ENCODE data around the gene SPI1. TPM values are rescaled to one million over a fixed set of nuclear protein-coding genes. Genes with fewer than 3 reads are reported as not detected.
A peak's percentile ranks its signal among the peaks of the same experiment; 100 is the strongest.

Gene SPI1
- total and polyA plus RNA-seq, 2 experiments from 2014 or later, result 0.13 to 2.0 TPM

DNA sequence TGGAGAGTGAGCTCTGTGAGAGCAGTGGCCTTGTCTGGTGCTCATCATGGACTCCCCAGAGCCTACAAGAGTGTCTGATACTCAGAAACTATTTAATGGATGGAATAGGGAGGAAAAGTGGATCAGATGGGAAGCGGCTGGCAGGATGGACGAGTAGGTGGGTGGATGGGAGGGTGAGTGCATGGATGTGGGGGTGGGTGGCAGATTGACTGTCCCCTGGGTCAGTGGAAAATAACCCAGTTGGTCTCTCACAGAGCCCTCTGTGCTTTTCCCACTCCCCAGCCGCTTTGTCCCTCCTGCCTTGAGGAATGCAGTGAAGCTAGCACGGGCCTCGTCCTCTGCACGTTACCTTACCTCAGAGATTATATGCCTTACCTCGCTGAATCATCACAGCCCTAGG lies 5.9 kb downstream of the SPI1 start:
- WGBS (ENCODE audit: low lambda C conversion rate, missing lambda C conversion rate), result 76% methylated on average over 7 of the region's 7 CpGs
- Histone ChIP-seq H3K4me1 (ENCODE audit: insufficient read depth) (no peaks in the 10 kb centered on the region), H2AFZ (no peak overlapping the region), H3K4me2 (no peak overlapping the region), H4K20me1 (ENCODE audit: insufficient read depth, poor library complexity, severe bottlenecking) (no peaks in the 10 kb centered on the region), H3K4me3 (no peak overlapping the region), H3K9me2 (replicated peaks; ENCODE audit: insufficient read depth) (no peaks in the 10 kb centered on the region), H3K9me3 (ENCODE audit: low read depth) (no peaks in the 10 kb centered on the region), H3K27me3 (no peaks in the 10 kb centered on the region), H3K79me2 (no peaks in the 10 kb centered on the region), H3K36me3 (replicated peaks; ENCODE audit: insufficient read depth, low read depth) (no peaks in the 10 kb centered on the region), H3K27ac (no peak overlapping the region)
- DNase-seq (ENCODE audit: low spot score), result peak; percentile 7
- TF ChIP-seq EZH2 (IDR thresholded peaks at IDR 0.05; ENCODE audit: borderline replicate concordance) (no peak), EZH2phosphoT487 (IDR thresholded peaks at IDR 0.05; ENCODE audit: low read depth, severe bottlenecking, unreplicated experiment) (no peak), CTCF (IDR thresholded peaks at IDR 0.05; ENCODE audit: poor library complexity) (no peak)

- H3K36me3 ChIP-seq (replicated peaks; ENCODE audit: insufficient read depth, low read depth), result no peaks in the 10 kb centered on the region
- no peak for DNase-seq (ENCODE audit: low spot score)
- H3K4me3 ChIP-seq, result no peak overlapping the region
- no peaks in the 10 kb centered on the region for H3K9me2 ChIP-seq (replicated peaks; ENCODE audit: insufficient read depth)
- H3K79me2 ChIP-seq, result no peaks in the 10 kb centered on the region
- no peak overlapping the region for H3K27ac ChIP-seq
- no peak overlapping the region for H3K4me2 ChIP-seq
- no peaks in the 10 kb centered on the region for H3K27me3 ChIP-seq
- H4K20me1 ChIP-seq (ENCODE audit: insufficient read depth, poor library complexity, severe bottlenecking), result no peaks in the 10 kb centered on the region
- 75% methylated on average over 3 of the region's 3 CpGs for WGBS (ENCODE audit: low lambda C conversion rate, missing lambda C conversion rate)
- H2AFZ ChIP-seq, result no peak overlapping the region
- TF ChIP-seq CTCF (IDR thresholded peaks at IDR 0.05; ENCODE audit: poor library complexity), result no peak
- no peak for TF ChIP-seq EZH2 (IDR thresholded peaks at IDR 0.05; ENCODE audit: borderline replicate concordance)
- TF ChIP-seq EZH2phosphoT487 (IDR thresholded peaks at IDR 0.05; ENCODE audit: low read depth, severe bottlenecking, unreplicated experiment), result no peak
- H3K4me1 ChIP-seq (ENCODE audit: insufficient read depth), result no peaks in the 10 kb centered on the region
- H3K9me3 ChIP-seq (ENCODE audit: low read depth), result no peaks in the 10 kb centered on the region
These were observed 8.7 kb downstream of the SPI1 start for GRCh38 chr11:47369676-47370075.

- Histone ChIP-seq H3K9me2 (replicated peaks; ENCODE audit: insufficient read depth) (no peaks in the 10 kb centered on the region), H4K20me1 (ENCODE audit: insufficient read depth, poor library complexity, severe bottlenecking) (no peaks in the 10 kb centered on the region), H3K4me1 (ENCODE audit: insufficient read depth) (no peaks in the 10 kb centered on the region), H3K4me2 (no peak overlapping the region), H3K27me3 (no peaks in the 10 kb centered on the region), H2AFZ (no peak overlapping the region), H3K4me3 (no peak overlapping the region), H3K9me3 (ENCODE audit: low read depth) (no peaks in the 10 kb centered on the region), H3K79me2 (no peaks in the 10 kb centered on the region), H3K27ac (no peak overlapping the region), H3K36me3 (replicated peaks; ENCODE audit: insufficient read depth, low read depth) (no peaks in the 10 kb centered on the region)
- TF ChIP-seq CTCF (IDR thresholded peaks at IDR 0.05; ENCODE audit: poor library complexity), result no peak
- TF ChIP-seq EZH2phosphoT487 (IDR thresholded peaks at IDR 0.05; ENCODE audit: low read depth, severe bottlenecking, unreplicated experiment), result no peak
- no peak for TF ChIP-seq EZH2 (IDR thresholded peaks at IDR 0.05; ENCODE audit: borderline replicate concordance)
- WGBS (ENCODE audit: low lambda C conversion rate, missing lambda C conversion rate), result 90% methylated on average over 1 of the region's 1 CpG
- DNase-seq (ENCODE audit: low spot score), result no peak
These were observed 12.3 kb downstream of the SPI1 start for GRCh38 chr11:47366020-47366490.

DNA sequence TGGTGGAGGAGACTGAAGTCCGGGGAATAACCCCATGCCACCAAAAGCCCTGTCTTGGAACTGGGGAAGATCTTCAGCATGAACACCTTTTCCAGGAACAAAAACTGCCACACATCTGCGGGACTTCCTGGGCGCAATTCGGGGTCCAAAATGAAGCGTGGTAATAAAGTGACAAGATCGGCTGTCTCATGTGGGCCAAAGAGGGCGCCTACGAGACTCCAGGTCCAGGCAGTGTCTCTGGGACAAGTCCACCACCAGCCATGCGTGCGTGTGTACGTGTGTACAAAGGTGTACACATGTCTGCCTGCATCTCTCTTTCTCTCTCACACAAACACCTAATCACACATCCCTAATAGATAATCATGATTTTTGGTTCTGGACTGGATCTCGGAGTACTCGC lies 16.9 kb downstream of the SPI1 start:
- Histone ChIP-seq H4K20me1 (ENCODE audit: insufficient read depth, poor library complexity, severe bottlenecking) (no peaks in the 10 kb centered on the region), H3K36me3 (replicated peaks; ENCODE audit: insufficient read depth, low read depth) (no peaks in the 10 kb centered on the region), H3K9me2 (replicated peaks; ENCODE audit: insufficient read depth) (no peaks in the 10 kb centered on the region), H2AFZ (no peak overlapping the region), H3K4me1 (ENCODE audit: insufficient read depth) (no peaks in the 10 kb centered on the region), H3K9me3 (ENCODE audit: low read depth) (no peaks in the 10 kb centered on the region), H3K27me3 (no peaks in the 10 kb centered on the region), H3K4me2 (no peak overlapping the region), H3K4me3 (no peak overlapping the region), H3K79me2 (no peaks in the 10 kb centered on the region), H3K27ac (no peak overlapping the region)
- no peak for DNase-seq (ENCODE audit: low spot score)
- TF ChIP-seq EZH2 (IDR thresholded peaks at IDR 0.05; ENCODE audit: borderline replicate concordance), result no peak
- TF ChIP-seq EZH2phosphoT487 (IDR thresholded peaks at IDR 0.05; ENCODE audit: low read depth, severe bottlenecking, unreplicated experiment), result no peak
- no peak for TF ChIP-seq CTCF (IDR thresholded peaks at IDR 0.05; ENCODE audit: poor library complexity)
- WGBS (ENCODE audit: low lambda C conversion rate, missing lambda C conversion rate), result 87% methylated on average over 13 of the region's 13 CpGs
